IMR-90 (cell line): ENCODE data around the gene MTOR. TPM values are rescaled to one million over a fixed set of nuclear protein-coding genes. Genes with fewer than 3 reads are reported as not detected.

Source experiments
- ATAC-seq: fragments of 200-7000 bp; cut with Tn5 transposase; 2 replicates; pipeline ENCODE4 v1.9.1; 2020; ENCODE audit warnings: low read depth, mild to moderate bottlenecking, moderate library complexity
- BruUV-seq: library from RNA; stranded (reverse); fragments of 400-500 nt; replicated peaks from 2 replicates; lab custom pipeline; 2021; lab: Mats Ljungman, UMichigan
- CTCF ChIA-PET: fragments of 300-600 bp; formaldehyde crosslinking; extraction: SDS; loops from one replicate; lab custom pipeline; 2021; ENCODE audit warnings: antibody characterized with exemption; lab: Yijun Ruan, JAX
- POLR2A ChIA-PET: fragments of 300-600 bp; sonication (Branson Sonifier 250); formaldehyde crosslinking; loops from one replicate; lab custom pipeline; 2022; ENCODE audit warnings: antibody characterized with exemption; ENCODE audit not compliant: unreplicated experiment; lab: Charles Lee
- DNase-seq: peaks from one replicate; pipeline ENCODE4 v3.0.0; 2013
- H2AFZ ChIP-seq: replicated peaks from 2 replicates; pipeline ENCODE3; 2013; ENCODE audit warnings: low read length, mild to moderate bottlenecking; ENCODE audit not compliant: poor library complexity
- H2AK5ac ChIP-seq: 2 replicates; pipeline ENCODE4 v1.6.1; 2013; ENCODE audit warnings: low read depth, low read length, inconsistent platforms
- H2AK9ac ChIP-seq: replicated peaks from 2 replicates; pipeline ENCODE3; 2013; ENCODE audit warnings: mild to moderate bottlenecking, low read depth, low read length, moderate library complexity; ENCODE audit not compliant: poor library complexity
- H2BK120ac ChIP-seq: 2 replicates; pipeline ENCODE4 v1.6.1; 2013; ENCODE audit warnings: low read depth, low read length, inconsistent platforms
- H2BK15ac ChIP-seq: 3 replicates; pipeline ENCODE4 v1.6.1; 2013; ENCODE audit warnings: low read depth, low read length, inconsistent platforms
- H2BK20ac ChIP-seq: 2 replicates; pipeline ENCODE4 v1.6.1; 2013; ENCODE audit warnings: low read depth, mild to moderate bottlenecking, inconsistent platforms, low read length, moderate library complexity
- H2BK5ac ChIP-seq: 2 replicates; pipeline ENCODE4 v1.6.1; 2013; ENCODE audit warnings: mild to moderate bottlenecking, low read depth, low read length, inconsistent platforms; ENCODE audit not compliant: poor library complexity, severe bottlenecking
- H3K14ac ChIP-seq: replicated peaks from 2 replicates; pipeline ENCODE4 v1.6.1; 2013; ENCODE audit warnings: low read depth, low read length, inconsistent platforms
- H3K18ac ChIP-seq: 2 replicates; pipeline ENCODE4 v1.6.1; 2013; ENCODE audit warnings: low read depth, low read length, control low read depth
- H3K23ac ChIP-seq: 2 replicates; pipeline ENCODE4 v1.6.1; 2013; ENCODE audit warnings: low read depth, low read length, inconsistent platforms
- H3K27ac ChIP-seq: 2 replicates; pipeline ENCODE4 v1.5.1; 2013; ENCODE audit warnings: mild to moderate bottlenecking, control low read depth, low read length; ENCODE audit not compliant: insufficient read depth
- H3K27me3 ChIP-seq: 2 replicates; pipeline ENCODE4 v1.6.1; 2013; ENCODE audit warnings: low read length; ENCODE audit not compliant: control insufficient read depth, insufficient read depth
- H3K36me3 ChIP-seq: 2 replicates; pipeline ENCODE4 v1.6.1; 2013; ENCODE audit warnings: low read length, mixed read lengths; ENCODE audit not compliant: control insufficient read depth, insufficient read depth
- H3K4ac ChIP-seq: 2 replicates; pipeline ENCODE4 v1.6.1; 2013; ENCODE audit warnings: low read depth, low read length, inconsistent platforms
- H3K4me1 ChIP-seq: 2 replicates; pipeline ENCODE4 v1.6.1; 2013; ENCODE audit warnings: low read length, mixed read lengths; ENCODE audit not compliant: control insufficient read depth, insufficient read depth
- H3K4me2 ChIP-seq: 2 replicates; pipeline ENCODE4 v1.6.1; 2013; ENCODE audit warnings: low read depth, mild to moderate bottlenecking, control low read depth, low read length, moderate library complexity
- H3K4me3 ChIP-seq: 2 replicates; pipeline ENCODE4 v1.5.1; 2013; ENCODE audit warnings: low read depth, mild to moderate bottlenecking, control low read depth, low read length, moderate library complexity; ENCODE audit not compliant: insufficient read depth
- H3K56ac ChIP-seq: 2 replicates; pipeline ENCODE4 v1.6.1; 2013; ENCODE audit warnings: low read length, inconsistent platforms; ENCODE audit not compliant: insufficient read depth; ENCODE audit errors: extremely low read depth
- H3K79me1 ChIP-seq, 2 experiments: 2 replicates each; pipeline ENCODE4 v1.6.1; 2013; ENCODE audit warnings: low read length in 2 of 2, inconsistent platforms in 1 of 2, low read depth in 1 of 2
- H3K9ac ChIP-seq: 2 replicates; pipeline ENCODE4 v1.6.1; 2013; ENCODE audit warnings: low read depth, low read length, control low read depth
- H3K9me1 ChIP-seq: 2 replicates; pipeline ENCODE4 v1.6.1; 2013; ENCODE audit warnings: low read length, inconsistent platforms; ENCODE audit not compliant: insufficient read depth
- H3K9me3 ChIP-seq: 2 replicates; pipeline ENCODE4 v1.6.1; 2013; ENCODE audit warnings: low read length; ENCODE audit not compliant: control insufficient read depth, insufficient read depth
- H4K20me1 ChIP-seq: 2 replicates; pipeline ENCODE4 v1.6.1; 2013; ENCODE audit warnings: low read length, inconsistent platforms; ENCODE audit not compliant: insufficient read depth
- H4K5ac ChIP-seq: 2 replicates; pipeline ENCODE4 v1.6.1; 2013; ENCODE audit warnings: mild to moderate bottlenecking, low read depth, low read length, control low read depth
- H4K8ac ChIP-seq, 2 experiments: 2 replicates each; pipeline ENCODE4 v1.6.1; 2013; ENCODE audit warnings: low read depth in 2 of 2, low read length in 2 of 2, control low read depth in 1 of 2, inconsistent platforms in 1 of 2
- H4K91ac ChIP-seq: 2 replicates; pipeline ENCODE4 v1.6.1; 2013; ENCODE audit warnings: low read depth, low read length, inconsistent platforms; ENCODE audit not compliant: insufficient read depth
- BHLHE40 ChIP-seq: fragments of 150-350 bp; IDR thresholded peaks from 2 replicates; pipeline ENCODE4 v1.6.1; 2016; ENCODE audit warnings: mild to moderate bottlenecking, low read depth, low read length
- CEBPB ChIP-seq: IDR thresholded peaks from 2 replicates; pipeline ENCODE4 v1.6.1; 2012; ENCODE audit warnings: low read depth, low read length, improper control_type of control experiment
- CHD1 ChIP-seq: IDR thresholded peaks from 2 replicates; pipeline ENCODE4 v1.6.1; 2012; ENCODE audit warnings: low read depth, low read length, improper control_type of control experiment
- MAFK ChIP-seq: IDR thresholded peaks from 2 replicates; pipeline ENCODE4 v1.6.1; 2012; ENCODE audit warnings: low read depth, low read length, improper control_type of control experiment
- MAZ ChIP-seq: IDR thresholded peaks from 2 replicates; pipeline ENCODE4 v1.6.1; 2012; ENCODE audit warnings: low read depth, mild to moderate bottlenecking, low read length, improper control_type of control experiment, moderate library complexity, borderline replicate concordance
- MXI1 ChIP-seq: IDR thresholded peaks from 2 replicates; pipeline ENCODE4 v1.6.1; 2012; ENCODE audit warnings: low read depth, mild to moderate bottlenecking, low read length, moderate library complexity, borderline replicate concordance
- NFE2L2 ChIP-seq: fragments of 150-350 bp; IDR thresholded peaks from 2 replicates; pipeline ENCODE4 v1.6.1; 2016; ENCODE audit warnings: low read depth, mild to moderate bottlenecking, low read length
- RAD21 ChIP-seq: IDR thresholded peaks from 2 replicates; pipeline ENCODE4 v1.6.1; 2012; ENCODE audit warnings: low read length, improper control_type of control experiment
- RCOR1 ChIP-seq: IDR thresholded peaks from 2 replicates; pipeline ENCODE4 v1.6.1; 2012; ENCODE audit warnings: mild to moderate bottlenecking, low read length, improper control_type of control experiment; ENCODE audit not compliant: insufficient replicate concordance
- RFX5 ChIP-seq: IDR thresholded peaks from 2 replicates; pipeline ENCODE4 v1.8.0; 2012; ENCODE audit warnings: low read depth, mild to moderate bottlenecking, low read length, moderate library complexity
- SMC3 ChIP-seq: fragments of 150-350 bp; IDR thresholded peaks from 2 replicates; pipeline ENCODE4 v1.6.1; 2016; ENCODE audit warnings: low read depth, mild to moderate bottlenecking, antibody characterized with exemption, low read length, moderate library complexity
- WGBS, 2 experiments: methylation state at CpG; one replicate each; pipeline versions ENCODE4 v1.1.5 to v1.1.7; 2013; ENCODE audit warnings: missing lambda C conversion rate in 2 of 2; ENCODE audit not compliant: insufficient read length in 1 of 2; ENCODE audit errors: extremely low coverage in 2 of 2; 5-methylcytosine and 5-hydroxymethylcytosine counted together
- dilution Hi-C: fragments of 300-500 bp; cut with HindIII; formaldehyde crosslinking; loops from one replicate; pipeline ENCODE4 v1.14.3; 2018; ENCODE audit warnings: low sequenced_read_pairs; ENCODE audit not compliant: unreplicated experiment
- in situ Hi-C: fragments of 300-500 bp; cut with MboI; formaldehyde crosslinking; loops from 3 replicates; pipeline ENCODE4 v1.14.3; 2019; ENCODE audit warnings: low sequenced_read_pairs, inconsistent platforms, mixed read lengths
- intact Hi-C: fragments of 100-400 bp; cut with micrococcal nuclease; formaldehyde crosslinking; loops from 2 replicates; pipeline ENCODE4 v1.10.0; 2022
- polyA plus RNA-seq, 3 experiments: library from polyadenylated mRNA; depleted of rRNA; stranded (reverse); fragments of >200 nt; gene quantifications; 2 replicates each; pipeline ENCODE4 v1.2.3, GENCODE V29; 2012; ENCODE audit warnings: low replicate concordance in 1 of 3
- total RNA-seq: library from RNA; depleted of rRNA; stranded (reverse); fragments of >200 nt; gene quantifications from 2 replicates; pipeline ENCODE4 v1.2.3, GENCODE V29; 2012
- TF ChIP-seq, protein P1 (sequence below): fragments of 150-350 bp; IDR thresholded peaks from 2 replicates; pipeline ENCODE4 v1.6.1; 2017; ENCODE audit warnings: mild to moderate bottlenecking, antibody characterized with exemption, low read length, low read depth
- TF ChIP-seq, protein P2 (sequence below): conservative IDR thresholded peaks from 2 replicates; pipeline ENCODE4 v1.5.1; 2012; ENCODE audit warnings: mild to moderate bottlenecking, low read depth, low read length, improper control_type of control experiment
- TF ChIP-seq, protein P3 (sequence below): fragments of 150-350 bp; IDR thresholded peaks from 2 replicates; pipeline ENCODE4 v1.6.1; 2016; ENCODE audit warnings: low read depth, mild to moderate bottlenecking, low read length, moderate library complexity, borderline replicate concordance

Gene MTOR
- total and polyA plus RNA-seq, 2 of the 4 experiments (the other 2 are of a cell fraction) = 19.2 to 36.7 TPM

DNA sequence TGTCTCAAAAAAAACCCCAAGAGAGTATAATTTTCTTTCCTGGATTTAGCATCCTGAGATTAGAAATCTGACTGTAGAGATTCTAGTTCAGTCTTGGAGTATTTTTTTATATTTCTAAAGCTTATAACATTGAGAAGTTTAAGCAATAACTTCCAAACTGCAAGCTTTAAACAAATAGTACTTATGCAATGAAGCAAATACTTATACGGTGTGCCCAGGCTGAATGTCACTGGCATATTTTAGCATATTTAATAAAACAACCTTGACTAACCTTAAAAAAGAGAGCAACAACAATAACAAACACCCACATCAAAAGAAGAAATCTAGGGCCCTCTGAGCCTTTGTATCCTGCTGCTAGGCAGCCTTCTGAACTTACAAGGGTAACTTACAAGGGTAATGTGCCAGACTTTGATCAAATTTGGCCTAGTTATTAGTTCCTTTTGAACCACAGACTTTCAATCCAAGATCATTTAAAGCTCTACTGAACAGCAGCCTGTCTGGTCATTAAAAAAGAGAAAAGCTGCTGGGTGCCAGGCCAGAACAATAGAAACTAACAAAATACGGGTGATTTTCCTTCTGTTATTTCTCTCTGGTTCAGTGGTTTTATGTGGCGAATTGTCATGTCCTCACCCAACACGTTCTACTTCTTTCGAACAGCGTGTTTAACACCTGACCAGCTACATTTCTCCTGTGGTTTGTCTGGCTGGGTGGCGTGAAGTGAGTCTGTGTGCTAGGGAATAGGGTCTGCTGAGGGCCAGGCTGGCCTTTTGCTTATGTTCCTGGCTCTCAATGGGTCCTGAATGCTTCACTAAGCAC is 16.2 kb downstream of the MTOR start:
- Histone ChIP-seq H3K36me3 (peaks cover 35% of the 10 kb centered on the region), H2BK20ac (no peak overlapping the region), H3K27me3 (no peaks in the 10 kb centered on the region), H4K91ac (no peak overlapping the region), H2BK15ac (no peak overlapping the region), H2AK9ac (no peak overlapping the region), H3K4me1 (no peaks in the 10 kb centered on the region), H3K23ac (no peak overlapping the region), H2BK5ac (no peak overlapping the region), H3K9me1 (no peaks in the 10 kb centered on the region), H3K79me1 (no peaks in the 10 kb centered on the region), H3K18ac (no peak overlapping the region), H4K8ac (no peak overlapping the region), H3K9ac (no peak overlapping the region), H3K4me2 (no peak overlapping the region), H3K14ac (no peak overlapping the region), H3K56ac (no peak overlapping the region), H3K4me3 (no peak overlapping the region), H4K5ac (no peak overlapping the region), H2AFZ (no peak overlapping the region), H2AK5ac (no peak overlapping the region), H2BK120ac (no peak overlapping the region), H4K20me1 (no peaks in the 10 kb centered on the region), H3K27ac (no peak overlapping the region), H3K4ac (no peak overlapping the region), H3K9me3 (no peaks in the 10 kb centered on the region)
- BruUV-seq = no TSS peak
- DNase-seq (no peak), ATAC-seq (no peak)
- dilution Hi-C loops (no loop called here), intact Hi-C loops (no loop called here), in situ Hi-C loops (no loop called here)
- POLR2A ChIA-PET = no interaction called here
- no CpG with 5 or more reads among the region's 7 CpGs for WGBS, 2 experiments
- CTCF ChIA-PET = interaction anchor here (0.6 kb wide), 1 partner anchor 99 kb away, joined by 3 read pairs; no protein-coding TSS in a partner anchor
- TF ChIP-seq CEBPB (no peak), RCOR1 (no peak), CHD1 (no peak), BHLHE40 (no peak), NFE2L2 (no peak), MAFK (no peak), MXI1 (no peak), SMC3 (no peak), MAZ (no peak), RFX5 (no peak), RAD21 (no peak)
- TF ChIP-seq, protein P1, sequence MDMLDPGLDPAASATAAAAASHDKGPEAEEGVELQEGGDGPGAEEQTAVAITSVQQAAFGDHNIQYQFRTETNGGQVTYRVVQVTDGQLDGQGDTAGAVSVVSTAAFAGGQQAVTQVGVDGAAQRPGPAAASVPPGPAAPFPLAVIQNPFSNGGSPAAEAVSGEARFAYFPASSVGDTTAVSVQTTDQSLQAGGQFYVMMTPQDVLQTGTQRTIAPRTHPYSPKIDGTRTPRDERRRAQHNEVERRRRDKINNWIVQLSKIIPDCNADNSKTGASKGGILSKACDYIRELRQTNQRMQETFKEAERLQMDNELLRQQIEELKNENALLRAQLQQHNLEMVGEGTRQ = no peak
- TF ChIP-seq, protein P2, sequence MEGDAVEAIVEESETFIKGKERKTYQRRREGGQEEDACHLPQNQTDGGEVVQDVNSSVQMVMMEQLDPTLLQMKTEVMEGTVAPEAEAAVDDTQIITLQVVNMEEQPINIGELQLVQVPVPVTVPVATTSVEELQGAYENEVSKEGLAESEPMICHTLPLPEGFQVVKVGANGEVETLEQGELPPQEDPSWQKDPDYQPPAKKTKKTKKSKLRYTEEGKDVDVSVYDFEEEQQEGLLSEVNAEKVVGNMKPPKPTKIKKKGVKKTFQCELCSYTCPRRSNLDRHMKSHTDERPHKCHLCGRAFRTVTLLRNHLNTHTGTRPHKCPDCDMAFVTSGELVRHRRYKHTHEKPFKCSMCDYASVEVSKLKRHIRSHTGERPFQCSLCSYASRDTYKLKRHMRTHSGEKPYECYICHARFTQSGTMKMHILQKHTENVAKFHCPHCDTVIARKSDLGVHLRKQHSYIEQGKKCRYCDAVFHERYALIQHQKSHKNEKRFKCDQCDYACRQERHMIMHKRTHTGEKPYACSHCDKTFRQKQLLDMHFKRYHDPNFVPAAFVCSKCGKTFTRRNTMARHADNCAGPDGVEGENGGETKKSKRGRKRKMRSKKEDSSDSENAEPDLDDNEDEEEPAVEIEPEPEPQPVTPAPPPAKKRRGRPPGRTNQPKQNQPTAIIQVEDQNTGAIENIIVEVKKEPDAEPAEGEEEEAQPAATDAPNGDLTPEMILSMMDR = no peak
- TF ChIP-seq, protein P3, sequence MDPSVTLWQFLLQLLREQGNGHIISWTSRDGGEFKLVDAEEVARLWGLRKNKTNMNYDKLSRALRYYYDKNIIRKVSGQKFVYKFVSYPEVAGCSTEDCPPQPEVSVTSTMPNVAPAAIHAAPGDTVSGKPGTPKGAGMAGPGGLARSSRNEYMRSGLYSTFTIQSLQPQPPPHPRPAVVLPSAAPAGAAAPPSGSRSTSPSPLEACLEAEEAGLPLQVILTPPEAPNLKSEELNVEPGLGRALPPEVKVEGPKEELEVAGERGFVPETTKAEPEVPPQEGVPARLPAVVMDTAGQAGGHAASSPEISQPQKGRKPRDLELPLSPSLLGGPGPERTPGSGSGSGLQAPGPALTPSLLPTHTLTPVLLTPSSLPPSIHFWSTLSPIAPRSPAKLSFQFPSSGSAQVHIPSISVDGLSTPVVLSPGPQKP = no peak
